ENCODE data around the gene GJA3.

DNA sequence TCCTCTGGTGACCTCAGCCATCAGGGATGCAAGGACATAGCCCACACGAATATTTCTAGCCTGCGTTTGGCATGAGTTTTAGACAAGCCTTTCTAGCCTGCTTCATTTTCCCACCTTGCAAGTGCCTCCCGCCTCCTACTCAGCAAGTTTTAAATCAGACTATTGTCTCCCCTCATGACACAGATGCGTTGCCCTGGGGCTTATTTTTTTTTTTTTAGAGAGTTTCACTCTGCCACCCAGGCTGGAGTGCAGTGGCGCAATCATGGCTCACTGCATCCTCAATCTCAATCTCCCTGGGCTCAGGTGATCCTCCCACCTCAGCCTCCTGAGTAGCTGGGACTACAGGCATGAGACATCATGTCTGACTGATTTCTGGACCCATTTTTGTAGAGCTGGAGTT, 17.3 kb upstream of the GJA3 start:
- TF ChIP-seq, protein P1, sequence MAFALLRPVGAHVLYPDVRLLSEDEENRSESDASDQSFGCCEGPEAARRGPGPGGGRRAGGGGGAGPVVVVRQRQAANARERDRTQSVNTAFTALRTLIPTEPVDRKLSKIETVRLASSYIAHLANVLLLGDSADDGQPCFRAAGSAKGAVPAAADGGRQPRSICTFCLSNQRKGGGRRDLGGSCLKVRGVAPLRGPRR (CRISPR knock-in tag; IDR thresholded peaks at IDR 0.05), result no peak
- TF ChIP-seq, protein P2, sequence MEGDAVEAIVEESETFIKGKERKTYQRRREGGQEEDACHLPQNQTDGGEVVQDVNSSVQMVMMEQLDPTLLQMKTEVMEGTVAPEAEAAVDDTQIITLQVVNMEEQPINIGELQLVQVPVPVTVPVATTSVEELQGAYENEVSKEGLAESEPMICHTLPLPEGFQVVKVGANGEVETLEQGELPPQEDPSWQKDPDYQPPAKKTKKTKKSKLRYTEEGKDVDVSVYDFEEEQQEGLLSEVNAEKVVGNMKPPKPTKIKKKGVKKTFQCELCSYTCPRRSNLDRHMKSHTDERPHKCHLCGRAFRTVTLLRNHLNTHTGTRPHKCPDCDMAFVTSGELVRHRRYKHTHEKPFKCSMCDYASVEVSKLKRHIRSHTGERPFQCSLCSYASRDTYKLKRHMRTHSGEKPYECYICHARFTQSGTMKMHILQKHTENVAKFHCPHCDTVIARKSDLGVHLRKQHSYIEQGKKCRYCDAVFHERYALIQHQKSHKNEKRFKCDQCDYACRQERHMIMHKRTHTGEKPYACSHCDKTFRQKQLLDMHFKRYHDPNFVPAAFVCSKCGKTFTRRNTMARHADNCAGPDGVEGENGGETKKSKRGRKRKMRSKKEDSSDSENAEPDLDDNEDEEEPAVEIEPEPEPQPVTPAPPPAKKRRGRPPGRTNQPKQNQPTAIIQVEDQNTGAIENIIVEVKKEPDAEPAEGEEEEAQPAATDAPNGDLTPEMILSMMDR (IDR thresholded peaks at IDR 0.05 in 2 of 3, conservative IDR thresholded peaks at IDR 0.05 in 1 of 3; ENCODE audit: insufficient read depth in 2 of 3, low read depth in 1 of 3, low read length in 3 of 3), result no peak
- TF ChIP-seq, protein P3, sequence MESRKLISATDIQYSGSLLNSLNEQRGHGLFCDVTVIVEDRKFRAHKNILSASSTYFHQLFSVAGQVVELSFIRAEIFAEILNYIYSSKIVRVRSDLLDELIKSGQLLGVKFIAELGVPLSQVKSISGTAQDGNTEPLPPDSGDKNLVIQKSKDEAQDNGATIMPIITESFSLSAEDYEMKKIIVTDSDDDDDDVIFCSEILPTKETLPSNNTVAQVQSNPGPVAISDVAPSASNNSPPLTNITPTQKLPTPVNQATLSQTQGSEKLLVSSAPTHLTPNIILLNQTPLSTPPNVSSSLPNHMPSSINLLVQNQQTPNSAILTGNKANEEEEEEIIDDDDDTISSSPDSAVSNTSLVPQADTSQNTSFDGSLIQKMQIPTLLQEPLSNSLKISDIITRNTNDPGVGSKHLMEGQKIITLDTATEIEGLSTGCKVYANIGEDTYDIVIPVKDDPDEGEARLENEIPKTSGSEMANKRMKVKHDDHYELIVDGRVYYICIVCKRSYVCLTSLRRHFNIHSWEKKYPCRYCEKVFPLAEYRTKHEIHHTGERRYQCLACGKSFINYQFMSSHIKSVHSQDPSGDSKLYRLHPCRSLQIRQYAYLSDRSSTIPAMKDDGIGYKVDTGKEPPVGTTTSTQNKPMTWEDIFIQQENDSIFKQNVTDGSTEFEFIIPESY (CRISPR knock-in tag; IDR thresholded peaks at IDR 0.05), result no peak
- TF ChIP-seq ARNT (IDR thresholded peaks at IDR 0.05) (no peak), EWSR1 (IDR thresholded peaks at IDR 0.05; ENCODE audit: borderline replicate concordance, low read depth, partially characterized antibody) (no peak), ZFP36 (IDR thresholded peaks at IDR 0.05; ENCODE audit: low read depth, low read length, partially characterized antibody) (no peak), ZBTB17 (CRISPR knock-in tag; IDR thresholded peaks at IDR 0.05) (no peak), ZNF561 (CRISPR knock-in tag; conservative IDR thresholded peaks at IDR 0.05) (no peak), FOXJ3 (CRISPR knock-in tag; IDR thresholded peaks at IDR 0.05) (no peak), CEBPB (tag; IDR thresholded peaks at IDR 0.05) (no peak), FOSL1 (tag; conservative IDR thresholded peaks at IDR 0.05) (no peak), ZNF347 (CRISPR knock-in tag; IDR thresholded peaks at IDR 0.05; ENCODE audit: low read depth) (no peak)
